Gastroesophageal sphincter (tissue), 4 donors: ENCODE data around the gene KCNN3. TPM values are rescaled to one million over a fixed set of nuclear protein-coding genes. Genes with fewer than 3 reads are reported as not detected.

Source experiments
- ATAC-seq: fragments of 150-250 bp; one replicate; pipeline ENCODE4 v1.9.1; 2016; ENCODE audit warnings: mild to moderate bottlenecking, moderate library complexity
- H3K27ac ChIP-seq, 4 donors: fragments of 200-600 bp; sonication (generic) in 3 of 4; 1 replicate in 3 of 4; 2 replicates in 1 of 4; pipeline ENCODE4 v1.5.1; 2016 to 2019
- H3K27me3 ChIP-seq: fragments of 200-600 bp; sonication (generic); one replicate; pipeline ENCODE4 v1.5.1; 2019
- H3K36me3 ChIP-seq, 2 donors: fragments of 200-600 bp; sonication (generic); one replicate each; pipeline ENCODE4 v1.5.1; 2019; ENCODE audit warnings: control low read depth in 1 of 2
- H3K4me1 ChIP-seq, 3 donors: fragments of 200-600 bp; sonication (generic); 1 replicate in 2 of 3; 2 replicates in 1 of 3; pipeline ENCODE4 v1.5.1; 2016 to 2019; ENCODE audit warnings: control low read depth in 2 of 3
- H3K4me3 ChIP-seq, 2 donors: fragments of 200-600 bp; sonication (generic); one replicate each; pipeline ENCODE4 v1.5.1; 2019; ENCODE audit warnings: mild to moderate bottlenecking in 1 of 2, moderate library complexity in 1 of 2
- H3K9me3 ChIP-seq, 3 donors: fragments of 200-600 bp; sonication (generic); one replicate each; pipeline ENCODE4 v1.5.1; 2017 to 2019; ENCODE audit warnings: control low read depth in 2 of 3
- EP300 ChIP-seq: sonication (generic); formaldehyde crosslinking; IDR thresholded peaks from one replicate; pipeline ENCODE4 v1.6.1; 2017; ENCODE audit warnings: antibody characterized with exemption, mild to moderate bottlenecking
- POLR2A ChIP-seq, 2 donors: fragments of 450-650 bp; IDR thresholded peaks; one replicate each; pipeline ENCODE4 v1.6.1; 2017; ENCODE audit warnings: antibody characterized with exemption in 2 of 2, mild to moderate bottlenecking in 2 of 2, moderate library complexity in 1 of 2
- POLR2AphosphoS5 ChIP-seq: sonication (generic); formaldehyde crosslinking; IDR thresholded peaks from one replicate; pipeline ENCODE4 v1.6.1; 2017; ENCODE audit warnings: antibody characterized with exemption
- WGBS, 2 donors: methylation state at CpG; one replicate each; pipeline ENCODE4 v1.1.5; 2018; ENCODE audit warnings: low coverage in 1 of 2; 5-methylcytosine and 5-hydroxymethylcytosine counted together
- total RNA-seq, 4 donors: library from RNA; depleted of rRNA; stranded (reverse); fragments of >200 nt; gene quantifications; one replicate each; pipeline ENCODE4 v1.1.0, GENCODE V29; 2016
- TF ChIP-seq, protein P1 (sequence below), 4 experiments: fragments of 200-600 bp in 2 of 4; fragments of 450-650 bp in 2 of 4; sonication (generic) in 1 of 4; IDR thresholded peaks; one replicate each; pipeline ENCODE4 v1.5.1; 2017 to 2019; ENCODE audit warnings: antibody characterized with exemption in 4 of 4, mild to moderate bottlenecking in 2 of 4, moderate library complexity in 2 of 4

The KCNN3 gene
- total RNA-seq, 4 donors from 2014 or later = 1.8 to 13.7 (median 8.1) TPM

DNA sequence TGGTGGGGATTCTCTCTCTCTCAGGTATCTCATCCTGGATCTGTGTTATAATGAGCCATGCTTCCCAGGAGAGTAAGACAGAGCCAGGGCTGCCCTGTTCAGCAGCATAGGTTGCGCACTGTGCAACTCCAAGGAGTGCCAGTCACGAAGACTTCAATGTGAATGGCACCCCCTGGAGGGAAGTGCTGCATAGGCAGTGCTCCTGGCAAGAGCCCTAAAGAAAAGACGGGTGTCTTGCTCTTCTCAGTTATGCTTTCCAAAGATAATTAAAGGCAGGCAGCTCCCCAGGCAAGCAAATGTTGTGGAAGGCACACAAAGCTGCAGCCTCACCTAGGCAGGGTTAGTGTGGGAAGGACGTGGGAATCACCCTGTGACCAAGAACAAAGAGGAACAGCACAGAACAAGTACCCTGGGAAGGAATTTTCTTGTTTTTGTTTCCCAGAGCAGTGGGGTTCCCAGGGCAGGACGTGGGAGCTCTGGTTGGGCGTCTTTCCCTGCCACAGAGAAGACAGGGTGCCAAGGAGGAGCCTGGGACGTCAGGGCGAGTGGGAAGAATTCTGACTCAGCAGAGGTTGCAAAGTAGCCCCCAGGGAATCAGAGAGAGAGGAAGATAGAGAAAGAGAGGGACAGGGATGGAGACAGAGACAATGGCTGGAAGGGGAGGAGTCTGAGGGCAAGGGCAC is 120.9 kb downstream of the KCNN3 start:
- WGBS, 2 donors = 43 to 92% methylated on average over 2 to 5 of the region's 8 CpGs
- H3K36me3 ChIP-seq = no peaks in the 10 kb centered on the region
- no peak overlapping the region for H3K4me3 ChIP-seq
- H3K27ac ChIP-seq = peak overlapping the region in 1 of 4 donors; percentile 11
- peaks cover 37% of the 10 kb centered on the region for H3K27me3 ChIP-seq
- no peaks in the 10 kb centered on the region for H3K9me3 ChIP-seq
- no peak for ATAC-seq
- TF ChIP-seq, protein P1, sequence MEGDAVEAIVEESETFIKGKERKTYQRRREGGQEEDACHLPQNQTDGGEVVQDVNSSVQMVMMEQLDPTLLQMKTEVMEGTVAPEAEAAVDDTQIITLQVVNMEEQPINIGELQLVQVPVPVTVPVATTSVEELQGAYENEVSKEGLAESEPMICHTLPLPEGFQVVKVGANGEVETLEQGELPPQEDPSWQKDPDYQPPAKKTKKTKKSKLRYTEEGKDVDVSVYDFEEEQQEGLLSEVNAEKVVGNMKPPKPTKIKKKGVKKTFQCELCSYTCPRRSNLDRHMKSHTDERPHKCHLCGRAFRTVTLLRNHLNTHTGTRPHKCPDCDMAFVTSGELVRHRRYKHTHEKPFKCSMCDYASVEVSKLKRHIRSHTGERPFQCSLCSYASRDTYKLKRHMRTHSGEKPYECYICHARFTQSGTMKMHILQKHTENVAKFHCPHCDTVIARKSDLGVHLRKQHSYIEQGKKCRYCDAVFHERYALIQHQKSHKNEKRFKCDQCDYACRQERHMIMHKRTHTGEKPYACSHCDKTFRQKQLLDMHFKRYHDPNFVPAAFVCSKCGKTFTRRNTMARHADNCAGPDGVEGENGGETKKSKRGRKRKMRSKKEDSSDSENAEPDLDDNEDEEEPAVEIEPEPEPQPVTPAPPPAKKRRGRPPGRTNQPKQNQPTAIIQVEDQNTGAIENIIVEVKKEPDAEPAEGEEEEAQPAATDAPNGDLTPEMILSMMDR (IDR thresholded peaks at IDR 0.05) = peak in 1 of 4 experiments; percentile 15
- no peak for TF ChIP-seq POLR2A (IDR thresholded peaks at IDR 0.05)
- peaks cover 0 to 42% (median 8%) of the 10 kb centered on the region in 3 donors for H3K4me1 ChIP-seq

DNA sequence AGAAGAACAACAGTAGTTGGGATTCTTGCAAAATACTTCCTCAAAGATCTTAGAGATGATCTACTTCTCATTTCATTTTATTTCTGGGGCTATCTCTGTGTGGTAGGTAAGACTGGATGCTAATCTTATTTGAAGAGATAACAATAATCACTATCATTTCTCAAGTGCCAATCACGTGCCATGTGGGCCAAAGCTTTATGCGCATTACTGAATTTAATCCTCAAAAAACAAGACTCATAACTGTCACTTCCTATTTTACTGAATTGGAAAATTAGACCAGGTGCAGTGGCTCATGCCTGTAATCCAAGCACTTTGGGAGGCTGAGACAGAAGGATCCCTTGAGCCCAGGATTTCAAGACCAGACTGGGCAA is 121.7 kb downstream of the KCNN3 start:
- peaks cover 34% of the 10 kb centered on the region for H3K27me3 ChIP-seq
- no peaks in the 10 kb centered on the region for H3K36me3 ChIP-seq
- H3K4me1 ChIP-seq = peaks cover 0 to 43% (median 8%) of the 10 kb centered on the region in 3 donors
- H3K9me3 ChIP-seq = no peaks in the 10 kb centered on the region
- ATAC-seq = no peak
- H3K4me3 ChIP-seq = no peak overlapping the region
- TF ChIP-seq, protein P1 (IDR thresholded peaks at IDR 0.05) = no peak
- no peak for TF ChIP-seq POLR2AphosphoS5
- TF ChIP-seq POLR2A (IDR thresholded peaks at IDR 0.05) = no peak
- TF ChIP-seq EP300 = no peak
- 53 to 100% methylated on average over 2 of the region's 2 CpGs for WGBS, 2 donors
- peak overlapping the region in 1 of 4 donors; percentile 56 for H3K27ac ChIP-seq

DNA sequence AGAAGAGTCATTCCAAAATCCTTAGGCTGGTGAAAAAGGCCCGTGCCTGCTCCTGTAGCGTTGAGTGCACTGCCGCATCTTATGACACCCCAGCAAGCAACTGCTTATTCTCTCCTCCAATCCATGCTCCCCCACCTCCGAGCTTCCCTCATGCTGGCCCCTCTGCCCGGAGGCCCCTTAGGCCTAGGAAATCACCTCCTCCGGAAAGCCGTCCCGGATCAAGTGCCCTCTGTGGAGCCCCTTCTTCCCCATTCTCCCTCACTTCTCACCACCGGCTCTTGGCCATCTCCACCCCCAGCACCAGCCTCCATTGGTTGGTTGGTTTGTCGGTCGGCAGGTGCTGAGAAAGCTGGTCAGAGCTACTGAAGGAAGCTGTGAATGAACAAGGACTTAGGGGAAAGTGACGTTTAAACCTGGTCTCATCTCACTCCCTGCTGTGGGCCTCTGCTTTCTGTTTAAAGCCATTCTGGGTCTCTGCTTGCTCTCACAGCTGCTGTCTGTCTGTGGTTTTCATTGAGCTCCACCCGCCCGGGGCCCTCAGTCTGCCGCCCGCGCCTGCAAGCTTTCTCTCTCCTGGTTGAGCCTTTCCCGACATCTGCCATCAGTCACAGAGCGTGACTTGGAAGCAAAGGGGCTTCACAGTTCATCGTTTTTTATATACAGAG is 122.2 kb downstream of the KCNN3 start:
- Histone ChIP-seq H3K9me3 (no peaks in the 10 kb centered on the region), H3K36me3 (no peaks in the 10 kb centered on the region), H3K4me3 (no peak overlapping the region), H3K27me3 (peaks cover 34% of the 10 kb centered on the region), H3K27ac (peak overlapping the region in 3 of 4 donors; percentile 45 to 56 (median 54)), H3K4me1 (peaks cover 0 to 48% (median 8%) of the 10 kb centered on the region in 3 donors)
- 51 to 63% methylated on average over 5 to 17 of the region's 20 CpGs for WGBS, 2 donors
- no peak for ATAC-seq
- no peak for TF ChIP-seq EP300
- TF ChIP-seq POLR2A (IDR thresholded peaks at IDR 0.05) = no peak
- TF ChIP-seq, protein P1 (IDR thresholded peaks at IDR 0.05) = no peak
- no peak for TF ChIP-seq POLR2AphosphoS5

DNA sequence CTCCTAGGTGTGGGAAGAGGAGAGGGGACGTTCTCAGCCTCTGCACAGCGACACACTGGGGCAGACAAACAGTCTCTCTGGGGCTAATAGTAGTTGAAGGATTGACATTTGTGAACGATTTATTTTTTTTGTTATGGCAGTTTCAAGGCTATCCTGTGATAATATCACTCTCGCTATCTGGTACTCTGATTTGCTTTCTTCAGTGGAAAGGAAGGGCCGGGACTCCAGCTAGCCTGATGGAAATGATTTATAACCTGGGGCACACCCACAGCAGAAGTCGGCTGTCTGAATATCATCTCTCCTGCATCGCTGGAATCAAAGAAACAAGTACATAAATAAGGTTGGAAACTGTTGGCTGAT is 122.7 kb downstream of the KCNN3 start:
- Histone ChIP-seq H3K4me3 (no peak overlapping the region), H3K4me1 (peaks cover 0 to 53% (median 8%) of the 10 kb centered on the region in 3 donors), H3K27me3 (peaks cover 34% of the 10 kb centered on the region), H3K9me3 (no peaks in the 10 kb centered on the region), H3K27ac (peak overlapping the region in 3 of 4 donors; percentile 45 to 56 (median 54)), H3K36me3 (no peaks in the 10 kb centered on the region)
- WGBS, 2 donors = 53 to 57% methylated on average over 5 to 6 of the region's 7 CpGs
- no peak for ATAC-seq
- TF ChIP-seq, protein P1 (IDR thresholded peaks at IDR 0.05) = no peak
- TF ChIP-seq POLR2A (IDR thresholded peaks at IDR 0.05) = no peak
- no peak for TF ChIP-seq POLR2AphosphoS5
- no peak for TF ChIP-seq EP300
